H1 (cell line): ENCODE results near the gene GUCY1A2. TPM values are rescaled to one million over a fixed set of nuclear protein-coding genes. Genes with fewer than 3 reads are reported as not detected.

Experiments used
- CTCF ChIA-PET: fragments of 300-600 bp; sonication (Branson Sonifier 250); formaldehyde crosslinking; loops from one replicate; lab custom pipeline; 2021; ENCODE audit not compliant: partially characterized antibody; lab: Charles Lee
- POLR2A ChIA-PET: fragments of 300-600 bp; sonication (Branson Sonifier 250); formaldehyde crosslinking; loops from one replicate; lab custom pipeline; 2021; ENCODE audit warnings: inconsistent platforms; ENCODE audit not compliant: partially characterized antibody; lab: Charles Lee
- DNase-seq, 2 experiments: peaks; one replicate each; pipeline versions ENCODE4 v3.0.0 to v3.0.0-alpha.2; 2010 to 2022; ENCODE audit warnings: low spot score in 2 of 2, low read depth in 1 of 2, mixed read lengths in 1 of 2
- FAIRE-seq: peaks from 2 replicates; lab custom pipeline; 2011; peaks lifted over from hg19 to GRCh38; lab: Jason Lieb, UNC
- H2AFZ ChIP-seq: 2 replicates; pipeline ENCODE4 v1.8.1; 2012; ENCODE audit warnings: low read length, inconsistent platforms
- H2AK5ac ChIP-seq: 2 replicates; pipeline ENCODE4 v1.6.1; 2013; ENCODE audit warnings: low read depth, low read length
- H2BK120ac ChIP-seq: replicated peaks from 2 replicates; pipeline ENCODE3; 2013; ENCODE audit warnings: low read depth, low read length, inconsistent platforms
- H2BK12ac ChIP-seq: 2 replicates; pipeline ENCODE4 v1.6.1; 2013; ENCODE audit warnings: low read depth, low read length
- H2BK15ac ChIP-seq: 2 replicates; pipeline ENCODE4 v1.6.1; 2013; ENCODE audit warnings: low read length
- H2BK20ac ChIP-seq: 2 replicates; pipeline ENCODE4 v1.6.1; 2013; ENCODE audit warnings: low read length
- H2BK5ac ChIP-seq: 2 replicates; pipeline ENCODE4 v1.6.1; 2013; ENCODE audit warnings: low read depth, low read length
- H3K14ac ChIP-seq: 2 replicates; pipeline ENCODE4 v1.6.1; 2013; ENCODE audit warnings: inconsistent platforms; ENCODE audit not compliant: insufficient read length
- H3K18ac ChIP-seq: 2 replicates; pipeline ENCODE4 v1.6.1; 2013; ENCODE audit warnings: low read length; ENCODE audit errors: extremely low read depth
- H3K23ac ChIP-seq: 2 replicates; pipeline ENCODE4 v1.6.1; 2013; ENCODE audit warnings: inconsistent platforms; ENCODE audit not compliant: insufficient read length
- H3K23me2 ChIP-seq: 2 replicates; pipeline ENCODE4 v1.6.1; 2013; ENCODE audit warnings: low read depth, low read length
- H3K27ac ChIP-seq: 2 replicates; pipeline ENCODE4 v1.6.1; 2011; ENCODE audit warnings: low read depth, low read length, inconsistent platforms
- H3K27me3 ChIP-seq, 4 experiments: replicated peaks in 1 of 4; 1 replicate in 1 of 4; 2 replicates in 3 of 4; pipeline versions ENCODE4 v1.6.1 to v1.8.1; 2011 to 2013; ENCODE audit warnings: low read length in 3 of 4, mild to moderate bottlenecking in 3 of 4, inconsistent platforms in 2 of 4, mixed read lengths in 2 of 4, moderate library complexity in 1 of 4; ENCODE audit not compliant: control insufficient read depth in 3 of 4, insufficient read depth in 3 of 4; ENCODE audit errors: extremely low read depth in 1 of 4
- H3K36me3 ChIP-seq, 4 experiments: 2 replicates each; pipeline versions ENCODE4 v1.6.1 to v1.8.1; 2011 to 2013; ENCODE audit warnings: mild to moderate bottlenecking in 4 of 4, low read length in 3 of 4, moderate library complexity in 2 of 4, control low read depth in 1 of 4, inconsistent platforms in 1 of 4; ENCODE audit not compliant: insufficient read depth in 4 of 4, control insufficient read depth in 2 of 4
- H3K4ac ChIP-seq: replicated peaks from 2 replicates; pipeline ENCODE3; 2013; ENCODE audit warnings: low read length, low read depth, mixed read lengths, inconsistent platforms; ENCODE audit not compliant: insufficient read length
- H3K4me1 ChIP-seq, 4 experiments: replicated peaks in 1 of 4; 1 replicate in 1 of 4; 2 replicates in 3 of 4; pipeline versions ENCODE4 v1.6.1 to v1.8.1; 2011 to 2013; ENCODE audit warnings: low read length in 3 of 4, inconsistent platforms in 2 of 4, mixed read lengths in 1 of 4; ENCODE audit not compliant: insufficient read depth in 4 of 4, control insufficient read depth in 3 of 4
- H3K4me2 ChIP-seq, 2 experiments: 2 replicates each; pipeline versions ENCODE4 v1.6.1 to v1.8.1; 2011 to 2013; ENCODE audit warnings: low read depth in 2 of 2, low read length in 2 of 2, control low read depth in 1 of 2, inconsistent platforms in 1 of 2, mild to moderate bottlenecking in 1 of 2; ENCODE audit not compliant: insufficient read depth in 1 of 2
- H3K4me3 ChIP-seq, 4 experiments: fragments of 200-600, 300-600 bp in 1 of 4; sonication (generic), shearing (Covaris generic), sonication (Bioruptor Twin) in 1 of 4; 2 replicates each; pipeline versions ENCODE4 v1.5.1 to v1.8.1; 2011 to 2016; ENCODE audit warnings: low read length in 4 of 4, low read depth in 3 of 4, control low read depth in 2 of 4, inconsistent platforms in 2 of 4, mild to moderate bottlenecking in 2 of 4, mixed read lengths in 1 of 4, moderate library complexity in 1 of 4; ENCODE audit not compliant: insufficient read depth in 2 of 4; ENCODE audit errors: extremely low read depth in 1 of 4
- H3K56ac ChIP-seq: replicated peaks from 2 replicates; pipeline ENCODE3; 2013; ENCODE audit warnings: low read depth, mild to moderate bottlenecking, mixed read lengths, low read length, inconsistent platforms; ENCODE audit not compliant: insufficient read length
- H3K79me1 ChIP-seq: 2 replicates; pipeline ENCODE4 v1.6.1; 2013; ENCODE audit warnings: low read depth, low read length, control low read depth
- H3K79me2 ChIP-seq, 2 experiments: 2 replicates each; pipeline versions ENCODE4 v1.6.1 to v1.8.1; 2012 to 2013; ENCODE audit warnings: low read length in 2 of 2, mild to moderate bottlenecking in 2 of 2, inconsistent platforms in 1 of 2; ENCODE audit not compliant: insufficient read depth in 2 of 2, control insufficient read depth in 1 of 2
- H3K9ac ChIP-seq, 4 experiments: replicated peaks in 1 of 4; 1 replicate in 1 of 4; 2 replicates in 3 of 4; pipeline versions ENCODE4 v1.6.1 to v1.8.1; 2011 to 2013; ENCODE audit warnings: low read depth in 3 of 4, low read length in 3 of 4, control low read depth in 2 of 4, mild to moderate bottlenecking in 2 of 4, moderate library complexity in 2 of 4, inconsistent platforms in 1 of 4; ENCODE audit errors: extremely low read depth in 1 of 4
- H3K9me3 ChIP-seq, 2 experiments: 2 replicates each; pipeline versions ENCODE4 v1.6.1 to v1.8.1; 2012 to 2013; ENCODE audit warnings: mild to moderate bottlenecking in 2 of 2, moderate library complexity in 2 of 2, control low read depth in 1 of 2, inconsistent platforms in 1 of 2, low read depth in 1 of 2, low read length in 1 of 2, mixed read lengths in 1 of 2; ENCODE audit not compliant: insufficient read depth in 2 of 2
- H4K20me1 ChIP-seq, 2 experiments: replicated peaks in 1 of 2; 2 replicates each; pipeline versions ENCODE3 to v1.8.1; 2011 to 2013; ENCODE audit warnings: inconsistent platforms in 2 of 2, low read length in 2 of 2, mild to moderate bottlenecking in 1 of 2; ENCODE audit not compliant: insufficient read depth in 2 of 2, control insufficient read depth in 1 of 2
- H4K5ac ChIP-seq: 2 replicates; pipeline ENCODE4 v1.6.1; 2013; ENCODE audit warnings: low read length, low read depth, mixed read lengths, inconsistent platforms; ENCODE audit not compliant: insufficient read length
- H4K8ac ChIP-seq: 2 replicates; pipeline ENCODE4 v1.8.0; 2013; ENCODE audit warnings: mild to moderate bottlenecking, moderate library complexity, low read length, inconsistent platforms; ENCODE audit not compliant: insufficient read depth; ENCODE audit errors: extremely low read depth
- H4K91ac ChIP-seq: replicated peaks from 2 replicates; pipeline ENCODE3; 2013; ENCODE audit warnings: low read length, mixed read lengths, inconsistent platforms; ENCODE audit not compliant: insufficient read length
- CTBP2 ChIP-seq: IDR thresholded peaks from 2 replicates; pipeline ENCODE4 v1.7.0; 2011; ENCODE audit warnings: borderline replicate concordance, mild to moderate bottlenecking, moderate library complexity, mixed read lengths, low read length; ENCODE audit not compliant: insufficient read depth, insufficient read length
- FOSL1 ChIP-seq: IDR thresholded peaks from 2 replicates; pipeline ENCODE4 v1.6.1; 2011; ENCODE audit warnings: mild to moderate bottlenecking, low read depth, low read length, moderate library complexity; ENCODE audit not compliant: insufficient read depth
- JUN ChIP-seq: IDR thresholded peaks from 2 replicates; pipeline ENCODE4 v1.6.1; 2011; ENCODE audit warnings: low read depth, mild to moderate bottlenecking, improper control_type of control experiment, low read length
- PHF8 ChIP-seq: fragments of 200-600 bp; sonication (generic); conservative IDR thresholded peaks from 2 replicates; pipeline ENCODE4 v1.7.1; 2012; ENCODE audit warnings: low read depth, mild to moderate bottlenecking, inconsistent platforms, low read length, moderate library complexity
- POLR2A ChIP-seq, 2 experiments: IDR thresholded peaks; 1 replicate in 1 of 2; 2 replicates in 1 of 2; pipeline ENCODE4 v1.6.1; 2011; ENCODE audit warnings: low read depth in 2 of 2, low read length in 2 of 2, mild to moderate bottlenecking in 2 of 2; ENCODE audit errors: control extremely low read depth in 1 of 2
- RFX5 ChIP-seq: IDR thresholded peaks from 2 replicates; pipeline ENCODE4 v1.6.1; 2011; ENCODE audit warnings: low read depth, low read length, improper control_type of control experiment, borderline replicate concordance
- SIX5 ChIP-seq: IDR thresholded peaks from 2 replicates; pipeline ENCODE4 v1.6.1; 2011; ENCODE audit warnings: mild to moderate bottlenecking, low read depth, low read length
- WGBS, 2 experiments: shearing (Covaris generic) in 1 of 2; methylation state at CpG; one replicate each; pipeline versions ENCODE4 v1.1.6 to v1.1.7; 2013 to 2015; ENCODE audit warnings: low lambda C conversion rate in 2 of 2, mixed read lengths in 2 of 2, inconsistent platforms in 1 of 2, low coverage in 1 of 2, missing lambda C conversion rate in 1 of 2; ENCODE audit not compliant: insufficient replicate concordance in 2 of 2, insufficient coverage in 1 of 2, insufficient read length in 1 of 2; ENCODE audit errors: extremely low coverage in 1 of 2, missing lambda C conversion rate in 1 of 2; 5-methylcytosine and 5-hydroxymethylcytosine counted together
- polyA plus RNA-seq, 7 experiments: library from polyadenylated mRNA; depleted of rRNA in 3 of 7; stranded (reverse) in 5 of 7; unstranded in 2 of 7; fragments of >200 nt in 5 of 7; fragments of 200-250 nt in 2 of 7; gene quantifications; 1 replicate in 5 of 7; 2 replicates in 1 of 7; 4 replicates in 1 of 7; pipeline versions ENCODE4 v1.2.1 to v1.2.3, GENCODE V29; 2011 to 2013; ENCODE audit warnings: missing spikeins in 2 of 7, mixed read lengths in 2 of 7
- total RNA-seq: library from RNA; stranded (reverse); fragmentation: NEBNext Ultra II Directional; extraction: Animal tissue kit (Norgen Biotek cat#: 25700); gene quantifications from 2 replicates; pipeline ENCODE4 v1.2.1, GENCODE V29; 2021

The GUCY1A2 gene
- total and polyA plus RNA-seq, 2 of the 8 experiments (the other 6 are each of a cell fraction or from before 2014, with no cell fraction given): 0.11 to 1.9 TPM

DNA sequence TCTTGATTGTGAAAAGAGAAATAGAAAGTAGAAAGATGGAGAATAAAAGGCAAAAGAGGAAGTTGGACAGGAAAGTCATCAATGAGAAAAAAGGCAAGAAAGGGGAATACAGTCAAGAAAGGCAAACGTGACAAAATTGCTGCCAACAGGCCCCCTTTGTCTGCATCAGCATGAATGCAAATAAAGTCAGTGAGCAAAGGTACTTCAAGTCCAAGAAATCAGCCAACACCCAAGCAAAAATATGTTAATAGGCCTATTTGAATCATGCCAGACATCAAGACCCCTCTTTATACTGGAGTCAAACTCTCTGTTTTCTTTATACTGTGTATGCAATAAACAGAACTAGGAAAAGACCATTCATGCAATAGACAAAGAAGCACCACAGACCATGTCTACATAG is 34.3 kb downstream of the GUCY1A2 start:
- no peak overlapping the region for H3K14ac ChIP-seq
- no peaks in the 10 kb centered on the region for H3K27me3 ChIP-seq
- no peak overlapping the region for H3K4me3 ChIP-seq
- H4K8ac ChIP-seq: no peak overlapping the region
- H3K18ac ChIP-seq: no peak overlapping the region
- H3K27ac ChIP-seq: no peak overlapping the region
- H3K9ac ChIP-seq: no peak overlapping the region
- no peak overlapping the region for H4K91ac ChIP-seq
- no peaks in the 10 kb centered on the region for H3K79me2 ChIP-seq
- no peak for DNase-seq
- H3K9me3 ChIP-seq: no peaks in the 10 kb centered on the region
- H2AK5ac ChIP-seq: no peak overlapping the region
- no peak overlapping the region for H2BK12ac ChIP-seq
- H3K56ac ChIP-seq: no peak overlapping the region
- H3K79me1 ChIP-seq: no peaks in the 10 kb centered on the region
- no peak for FAIRE-seq
- H4K20me1 ChIP-seq: no peaks in the 10 kb centered on the region
- POLR2A ChIA-PET: no interaction called here
- no peaks in the 10 kb centered on the region for H3K4me1 ChIP-seq
- H2AFZ ChIP-seq: no peak overlapping the region; the same call in 1 of the 2 replicates
- no peak overlapping the region for H3K23ac ChIP-seq
- no peak overlapping the region for H2BK20ac ChIP-seq
- no peaks in the 10 kb centered on the region for H3K36me3 ChIP-seq
- no peak overlapping the region for H4K5ac ChIP-seq
- no peak overlapping the region for H2BK120ac ChIP-seq
- H2BK15ac ChIP-seq: no peak overlapping the region
- no peak overlapping the region for H3K4me2 ChIP-seq
- CTCF ChIA-PET: interaction anchor here (1.2 kb wide), 1 partner anchor 9 kb away, joined by 3 read pairs; no protein-coding TSS in a partner anchor
- H3K4ac ChIP-seq: no peak overlapping the region
- TF ChIP-seq FOSL1 (no peak), POLR2A (IDR thresholded peaks at IDR 0.05; ENCODE audit: control extremely low read depth in 1 of 2, low read depth in 2 of 2, low read length in 2 of 2) (no peak), CTBP2 (no peak), RFX5 (no peak), JUN (no peak), PHF8 (no peak), SIX5 (no peak)
- WGBS, 2 experiments: 53% methylated on average over 1 of the region's 1 CpG; no CpG with 5 or more reads in 1 of the 2 experiments
- H3K23me2 ChIP-seq: no peaks in the 10 kb centered on the region
- no peak overlapping the region for H2BK5ac ChIP-seq
